NCI-H2196 treated with DMSO at 0.1 percent for 48 hours (cell line): ENCODE results near the gene ZCCHC14.

Source experiments
- DNase-seq: peaks from one replicate; lab custom pipeline; 2025; ENCODE audit not compliant: unreplicated experiment; lab: John Stamatoyannopoulos, UW

The ZCCHC14 gene

DNA sequence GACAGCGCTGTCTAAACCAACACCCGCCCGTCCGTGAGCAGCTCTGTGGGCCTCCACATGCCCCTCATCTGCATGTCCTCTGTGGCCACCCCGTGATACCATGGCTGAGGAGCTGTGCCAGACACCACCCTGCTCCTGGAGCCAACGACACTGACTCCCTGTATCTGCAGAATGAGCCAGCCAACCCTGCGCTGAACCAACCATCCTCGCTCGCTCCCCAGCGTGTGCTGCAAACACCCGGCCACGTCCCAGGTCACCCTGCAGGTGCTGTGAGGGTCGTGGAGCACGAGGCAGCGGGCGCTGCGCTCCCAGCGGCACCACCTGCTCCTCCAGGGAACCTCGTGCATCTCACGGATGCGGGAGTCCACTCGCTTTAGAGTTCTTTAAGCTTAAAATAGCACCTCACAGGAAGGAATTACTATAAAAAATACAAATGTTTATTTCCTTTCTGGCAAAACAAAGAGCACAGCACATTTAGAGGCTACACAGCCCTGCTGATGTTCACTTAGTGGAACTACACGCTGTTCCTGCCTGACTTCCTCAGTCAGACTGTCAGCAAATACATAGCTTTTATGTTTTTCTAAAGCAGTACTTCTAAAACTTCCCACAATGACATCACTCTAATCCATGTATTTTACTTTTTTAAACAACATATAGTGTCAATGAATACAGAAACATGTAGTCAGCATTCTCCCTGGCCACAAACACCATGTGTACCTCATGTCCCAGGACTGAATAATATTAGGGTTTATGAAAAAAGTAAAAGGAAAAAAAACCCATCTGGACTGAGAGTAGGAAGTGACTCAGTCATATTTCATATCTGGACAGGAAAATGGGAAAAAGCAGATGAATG is 57.2 kb downstream of the ZCCHC14 start:
- no peak for DNase-seq

DNA sequence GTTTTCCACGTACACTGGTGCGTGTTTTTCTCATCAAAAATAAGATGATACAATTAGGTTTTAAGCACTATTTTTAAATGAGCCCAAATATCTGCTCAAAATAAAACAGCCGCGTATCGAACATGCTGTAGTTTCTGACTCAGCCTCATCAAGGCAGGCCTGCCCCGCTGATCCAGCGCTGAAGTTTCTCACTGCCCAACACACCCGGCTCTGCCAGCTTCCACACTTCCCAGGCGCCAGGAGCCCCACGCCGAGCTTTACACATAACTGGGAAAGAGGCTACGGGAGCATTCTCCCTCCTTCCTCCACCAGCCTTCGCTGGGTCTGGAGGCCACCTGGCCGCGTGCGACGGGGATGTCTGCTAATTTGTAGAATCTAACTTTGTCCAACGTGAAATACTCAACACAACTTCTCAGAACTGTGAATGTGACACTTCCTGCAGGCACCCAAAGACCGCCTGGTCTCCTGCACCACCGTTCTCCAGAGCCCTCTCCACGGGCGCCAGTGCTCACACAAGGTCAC is 58.6 kb downstream of the ZCCHC14 start:
- DNase-seq: no peak

- DNase-seq: no peak
Measured at GRCh38 chr16:87432330-87432915, 60.4 kb downstream of the ZCCHC14 start.

DNA sequence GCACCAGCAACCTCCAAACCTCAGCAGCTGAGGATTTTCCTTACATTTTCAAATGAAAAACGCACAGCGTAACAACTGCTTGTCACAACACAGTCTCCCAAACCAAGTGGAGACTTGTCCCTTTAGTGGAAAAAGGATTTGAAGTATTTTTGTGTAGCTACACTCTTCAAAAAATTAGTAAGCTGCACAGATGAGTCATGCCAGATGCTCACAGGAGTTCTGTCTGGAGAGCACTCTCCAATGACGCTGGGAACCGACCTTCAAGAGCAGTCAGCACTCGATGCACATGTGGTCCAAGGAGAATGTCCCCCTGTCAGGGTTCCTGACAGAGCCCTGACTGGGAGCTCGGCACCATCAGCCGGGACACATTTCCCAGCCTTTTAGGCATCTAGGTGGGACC is 60.9 kb downstream of the ZCCHC14 start:
- DNase-seq: no peak

GRCh38 chr16:87426423-87427215 is 66.2 kb downstream of the ZCCHC14 start:
- DNase-seq: no peak

- DNase-seq: no peak
Measured at GRCh38 chr16:87425941-87426340, 66.9 kb downstream of the ZCCHC14 start.

DNA sequence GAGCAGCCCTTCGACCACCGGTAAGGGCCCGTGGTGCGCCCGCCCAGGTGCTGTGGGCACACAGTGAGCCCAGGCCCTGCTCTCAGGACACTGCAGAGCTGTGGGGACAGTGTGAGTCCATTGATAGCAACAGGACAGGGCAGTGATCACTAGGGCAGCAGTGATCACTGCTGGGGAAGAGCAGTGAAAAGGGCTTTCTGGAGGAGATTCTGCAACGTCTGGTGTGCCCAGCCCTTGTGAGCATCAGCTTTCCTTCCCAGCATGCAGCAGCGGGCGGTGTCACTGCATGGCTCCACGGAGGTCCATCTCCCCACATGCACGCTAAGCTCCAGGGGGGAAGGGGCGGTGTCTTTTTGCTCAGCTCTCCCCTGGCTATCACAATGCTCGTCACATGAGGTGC is 68.6 kb downstream of the ZCCHC14 start:
- no peak for DNase-seq

DNA sequence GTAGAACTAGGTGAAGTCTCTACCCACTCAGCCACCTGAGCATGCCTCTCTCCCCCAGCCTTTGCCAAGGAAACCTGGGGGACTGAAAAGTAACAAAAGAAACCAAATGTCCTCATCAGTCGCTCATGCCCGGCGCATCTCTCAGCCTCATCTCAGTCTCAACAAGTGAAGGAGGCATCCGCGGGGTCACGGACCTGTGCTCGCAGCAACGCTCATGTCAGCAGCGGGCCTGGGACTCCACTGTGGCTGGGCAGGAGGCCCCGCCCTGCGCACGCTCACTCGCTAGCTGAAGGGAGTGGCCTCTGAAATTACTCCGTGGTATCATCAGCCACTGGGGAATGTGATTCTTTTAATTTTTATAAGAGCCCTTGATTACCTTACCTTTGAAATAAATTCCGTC is 69.4 kb downstream of the ZCCHC14 start:
- no peak for DNase-seq

- DNase-seq: no peak
Measured at GRCh38 chr16:87422106-87422505, 70.7 kb downstream of the ZCCHC14 start.

DNA sequence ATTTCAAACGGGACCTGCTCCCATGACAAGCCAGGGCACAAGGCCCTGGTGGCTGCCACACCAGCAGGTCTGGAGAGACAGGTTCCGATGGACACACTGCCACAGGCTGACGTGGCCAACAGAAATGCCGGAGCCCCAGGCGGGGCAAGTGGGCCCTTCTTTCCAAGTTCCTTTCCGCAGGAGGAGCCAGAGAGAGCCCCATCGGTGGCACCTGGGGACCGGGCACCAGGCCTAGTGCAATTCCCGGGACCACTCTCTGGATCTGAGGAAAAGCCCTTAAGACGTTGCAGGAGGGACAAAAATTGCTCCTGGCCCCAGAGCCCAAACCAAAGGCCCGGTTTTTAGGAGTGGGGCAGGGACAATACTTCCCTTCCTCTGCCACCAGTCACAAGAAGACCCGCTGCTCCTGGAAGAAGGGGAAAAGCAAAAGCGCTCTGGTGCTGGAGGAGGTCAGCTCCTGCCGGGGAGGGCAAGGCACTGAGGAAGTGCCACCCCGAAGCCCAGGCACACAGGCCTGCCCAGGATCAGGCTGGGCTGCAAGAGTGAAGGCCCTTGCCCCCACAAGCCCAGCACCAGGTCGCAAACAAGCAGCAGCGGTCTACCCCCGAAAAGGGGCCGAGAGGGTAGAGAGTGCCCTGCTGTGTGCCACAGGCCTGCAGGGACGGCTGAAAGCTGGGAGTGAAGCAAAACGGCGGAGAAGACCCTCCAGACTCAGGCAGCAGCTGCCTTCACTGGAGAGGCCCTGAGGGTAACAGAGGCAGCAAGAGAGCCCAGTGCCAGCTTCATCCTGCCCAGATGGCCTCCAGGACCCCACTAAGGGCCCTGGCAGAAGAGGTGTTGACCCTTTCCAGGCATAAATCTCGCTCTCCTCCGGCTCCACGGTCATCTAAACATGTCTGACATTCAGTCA is 71.6 kb downstream of the ZCCHC14 start:
- no peak for DNase-seq

DNA sequence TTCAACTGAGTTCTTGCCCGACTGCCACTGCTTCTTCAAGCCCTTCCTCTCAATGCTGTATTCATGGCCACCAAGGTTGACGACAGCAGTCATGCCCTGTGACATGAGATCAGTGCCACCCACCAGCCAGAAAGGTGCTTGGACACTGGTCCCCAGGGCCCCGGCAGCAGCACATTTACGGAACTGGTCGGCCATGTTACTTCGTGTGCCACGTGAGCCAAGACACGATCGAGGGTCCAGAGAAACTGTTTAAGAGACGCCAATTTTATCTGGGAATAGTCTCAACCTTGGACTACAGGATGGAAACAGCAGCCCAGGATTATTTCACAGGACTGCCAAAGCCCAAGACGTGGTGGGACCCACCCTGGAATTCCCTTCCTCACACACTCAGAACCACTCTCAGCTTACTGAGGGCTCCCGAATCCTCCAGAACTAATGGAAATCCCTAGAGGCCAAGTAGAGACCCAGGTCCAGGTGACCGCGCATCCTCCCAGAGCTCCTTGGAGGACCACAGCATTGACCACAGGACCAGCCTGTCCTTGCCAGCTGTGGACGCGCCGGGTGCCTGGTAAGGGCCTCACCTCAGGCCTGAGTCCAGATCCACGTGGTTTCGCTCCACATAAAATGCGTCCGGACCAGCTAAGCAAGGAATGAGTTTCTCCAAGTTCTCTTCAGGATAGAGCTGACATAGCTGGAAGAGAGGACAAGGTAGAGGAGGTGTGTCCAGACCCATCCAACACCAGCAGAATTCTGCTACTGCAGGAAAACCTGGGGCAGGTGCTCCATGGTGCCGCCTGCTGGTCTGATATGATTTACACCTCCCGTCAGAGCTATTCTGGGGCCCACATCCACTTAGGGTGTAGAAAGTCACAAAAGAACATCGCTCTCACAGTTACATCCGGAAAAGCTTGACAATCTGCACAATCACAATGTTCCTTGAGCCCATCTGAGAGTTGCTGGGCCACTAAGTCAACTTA is 72.5 kb downstream of the ZCCHC14 start:
- no peak for DNase-seq

DNA sequence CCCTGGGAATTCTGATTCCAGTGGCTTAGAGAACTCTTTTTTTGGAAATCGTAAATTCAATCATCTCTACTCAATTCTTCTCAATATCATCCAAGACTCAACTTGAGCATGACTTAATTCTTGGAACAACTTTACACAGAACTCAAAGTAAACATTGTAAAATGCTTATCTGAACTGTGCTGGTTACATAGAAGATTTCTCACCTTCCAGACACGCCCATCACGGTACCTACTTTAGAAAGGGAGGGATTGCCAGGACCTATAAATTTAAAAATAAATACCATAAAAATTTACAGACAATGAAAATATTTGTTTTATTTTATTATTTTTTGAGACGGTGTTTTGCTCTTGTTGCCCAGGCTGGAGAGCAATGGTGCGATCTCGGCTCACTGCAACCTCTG is 74.2 kb downstream of the ZCCHC14 start:
- DNase-seq: no peak

DNA sequence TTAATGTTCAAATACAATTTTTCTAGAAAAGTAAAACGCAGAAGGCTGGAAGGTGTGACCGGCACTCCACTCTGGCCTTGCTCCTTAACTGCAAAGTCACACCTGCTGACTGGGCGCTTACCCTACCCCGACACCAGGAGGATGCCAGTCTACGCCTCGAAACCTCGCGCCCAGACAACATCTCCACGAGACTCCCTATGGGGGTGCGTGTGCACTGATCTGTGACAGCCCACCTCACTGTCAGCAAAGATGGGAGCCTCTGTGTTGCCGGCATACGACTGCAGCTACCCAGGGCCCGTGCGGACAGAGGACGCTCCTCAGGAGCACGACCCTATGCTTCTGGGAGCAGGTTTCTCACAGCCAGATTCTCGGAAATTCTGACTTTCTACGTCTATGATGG is 74.6 kb downstream of the ZCCHC14 start:
- no peak for DNase-seq

DNA sequence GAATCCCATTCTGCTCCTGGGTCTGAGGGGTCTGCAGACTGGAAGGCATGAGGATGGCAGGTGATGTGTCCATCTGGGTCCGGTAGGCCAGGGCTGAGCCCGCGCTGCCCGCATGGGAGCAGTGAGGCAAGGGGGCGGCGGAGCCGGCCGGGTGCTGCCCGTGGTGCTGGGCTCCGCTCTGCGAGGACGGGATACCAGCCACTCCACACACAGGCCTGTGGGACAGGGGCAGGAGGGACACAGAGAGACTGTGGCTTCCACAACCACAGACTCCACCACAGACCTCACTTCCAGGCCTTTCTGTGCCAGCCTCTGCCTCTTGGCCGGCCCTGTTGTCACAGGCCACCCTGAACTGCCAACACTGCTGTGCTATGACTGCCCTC is 75.3 kb downstream of the ZCCHC14 start:
- DNase-seq: no peak

DNA sequence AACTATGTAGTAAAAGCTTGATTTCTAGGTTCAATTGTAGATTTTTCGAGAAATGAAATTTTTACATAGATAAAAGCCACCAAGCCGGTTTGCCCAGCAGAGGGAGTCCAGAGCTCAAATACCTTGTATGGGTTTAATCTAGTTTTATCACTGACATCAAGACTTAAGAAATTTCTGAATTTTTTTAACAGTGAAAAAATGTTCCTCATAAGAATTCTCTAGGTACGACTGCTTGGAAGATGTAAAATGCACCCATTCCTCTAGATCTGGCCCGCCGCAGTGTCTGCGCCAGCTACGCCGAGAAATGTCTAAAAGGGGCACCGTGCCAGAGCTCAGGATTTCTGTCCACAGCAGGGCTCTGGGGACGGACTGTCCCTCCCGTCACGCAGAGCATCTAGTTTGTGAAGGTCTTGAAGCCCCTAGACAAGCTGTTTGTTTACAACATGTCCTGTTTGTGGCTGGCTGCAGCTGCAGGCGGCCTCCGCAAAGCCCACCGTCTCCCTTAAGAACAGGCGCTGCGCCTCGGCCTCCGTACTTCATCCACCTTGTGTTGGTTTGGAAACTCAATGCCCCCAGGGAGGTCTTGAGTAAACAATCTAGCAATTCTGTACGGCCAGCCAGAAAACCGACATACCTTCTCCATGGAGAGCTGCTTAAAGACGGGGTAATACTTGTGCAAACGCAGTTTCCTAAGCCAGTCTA is 75.8 kb downstream of the ZCCHC14 start:
- DNase-seq: no peak

DNA sequence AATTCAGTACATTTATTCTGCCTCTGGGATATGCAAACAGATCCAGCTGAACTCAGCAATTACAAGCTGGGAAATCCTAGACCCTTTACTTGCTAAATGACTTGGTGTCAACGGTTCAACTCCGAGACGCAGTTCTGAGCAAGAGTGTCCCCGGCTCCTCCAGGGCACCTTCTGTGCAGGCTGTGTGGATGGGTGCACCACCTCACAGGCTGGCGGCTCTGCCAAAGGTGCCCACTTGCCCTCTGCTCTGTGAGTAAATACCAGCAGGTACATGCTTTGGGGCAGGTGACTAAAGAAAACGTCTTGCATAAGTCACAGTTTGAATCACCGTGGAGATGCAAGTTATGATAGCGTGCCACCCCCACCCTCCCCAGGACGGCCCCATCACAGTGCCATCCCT is 77.4 kb downstream of the ZCCHC14 start:
- no peak for DNase-seq

GRCh38 chr16:87414251-87414680 is 78.6 kb downstream of the ZCCHC14 start:
- DNase-seq: no peak

DNA sequence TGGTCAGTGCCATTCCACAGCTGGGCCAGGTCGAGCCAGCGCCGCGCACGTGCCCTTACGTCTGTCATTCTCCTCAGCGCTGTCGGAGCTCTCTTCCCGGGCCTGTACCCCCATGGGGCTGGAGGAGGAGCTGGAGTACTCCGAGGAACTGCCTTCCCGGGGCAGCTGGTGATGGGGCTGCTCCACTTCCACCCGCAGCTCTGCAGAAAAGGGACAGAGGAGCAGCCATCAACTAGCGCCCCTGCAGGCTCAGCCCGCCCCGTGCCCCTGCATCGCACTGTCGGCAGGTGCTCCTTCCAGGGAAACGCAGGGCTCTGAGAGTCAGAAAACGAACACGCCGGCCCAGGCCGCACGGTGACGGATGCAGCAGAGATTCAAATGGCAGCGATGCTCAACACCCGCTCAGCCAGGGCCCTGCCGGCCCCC is 79.8 kb downstream of the ZCCHC14 start:
- DNase-seq: no peak
